ENCODE measurements around the gene DACH1.
"Not testable (repeated sequence)": the region's sequence is repeated elsewhere in the genome, so short reads cannot be mapped to it uniquely, and the experiment has no call there.

The DACH1 gene

DNA sequence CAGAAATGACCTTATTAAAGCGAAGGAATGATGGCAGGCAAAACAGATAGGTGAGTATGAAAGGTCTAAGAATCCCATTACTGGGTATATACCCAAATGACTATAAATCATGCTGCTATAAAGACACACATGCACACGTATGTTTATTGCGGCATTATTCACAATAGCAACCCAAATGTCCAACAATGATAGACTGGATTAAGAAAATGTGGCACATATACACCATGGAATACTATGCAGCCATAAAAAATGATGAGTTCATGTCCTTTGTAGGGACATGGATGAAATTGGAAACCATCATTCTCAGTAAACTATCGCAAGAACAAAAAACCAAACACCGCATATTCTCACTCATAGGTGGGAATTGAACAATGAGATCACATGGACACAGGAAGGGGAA lies 29.4 kb downstream of the DACH1 start:
- H2BK120ac ChIP-seq (ENCODE audit: insufficient read depth, low read length, poor library complexity); H3K4me3 ChIP-seq (ENCODE audit: low read depth, low read length); H3K23ac ChIP-seq (ENCODE audit: low read length); H3K27ac ChIP-seq (ENCODE audit: low read depth, low read length); H3K79me2 ChIP-seq (ENCODE audit: control insufficient read depth, insufficient read depth, low read length, poor library complexity); H3K4me1 ChIP-seq (ENCODE audit: control insufficient read depth in 1 of 2, insufficient read depth in 2 of 2, low read length in 2 of 2); H2BK12ac ChIP-seq (ENCODE audit: low read length); H3K14ac ChIP-seq (ENCODE audit: low read length); H3K36me3 ChIP-seq (ENCODE audit: control insufficient read depth in 1 of 2, insufficient read depth in 2 of 2, low read length in 2 of 2); H3K9ac ChIP-seq (ENCODE audit: low read length); H3K4ac ChIP-seq (ENCODE audit: low read depth, low read length); H3K9me3 ChIP-seq (ENCODE audit: insufficient read depth, low read depth, low read length); H4K91ac ChIP-seq (ENCODE audit: low read depth, low read length); H3K79me1 ChIP-seq (ENCODE audit: low read length); H2AFZ ChIP-seq (ENCODE audit: insufficient read depth, low read length, poor library complexity); H4K8ac ChIP-seq (ENCODE audit: low read depth, low read length); H3K4me2 ChIP-seq (ENCODE audit: low read length); H3K27me3 ChIP-seq (ENCODE audit: insufficient read depth, low read length); H3K18ac ChIP-seq (ENCODE audit: low read length); DNase-seq; H2AK5ac ChIP-seq (ENCODE audit: low read length); H4K12ac ChIP-seq (ENCODE audit: low read depth, low read length); H2BK5ac ChIP-seq (ENCODE audit: low read depth, low read length, poor library complexity): not testable (repeated sequence)
- WGBS (ENCODE audit: extremely low coverage, insufficient coverage, insufficient read length) = no CpG with 5 or more reads among the region's 5 CpGs

DNA sequence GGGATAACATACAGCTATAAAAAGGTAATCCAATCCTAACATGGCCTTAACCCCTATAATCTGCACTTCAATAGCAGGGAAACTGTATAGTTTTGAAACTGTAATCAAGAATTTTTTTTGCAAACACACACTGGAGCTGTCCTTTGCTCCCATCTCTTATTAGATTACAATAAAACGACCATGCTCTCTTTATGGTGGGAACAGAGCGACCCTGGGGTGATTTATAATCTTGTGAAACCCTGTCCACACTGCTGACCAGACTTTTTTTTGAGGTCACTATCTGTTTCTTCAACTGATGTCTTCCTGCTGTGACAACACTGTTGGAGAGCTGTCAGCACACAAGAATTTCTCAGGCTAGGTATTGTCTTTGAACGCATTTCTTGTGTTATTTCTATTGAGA lies 35.3 kb downstream of the DACH1 start:
- no peak overlapping the region for H2BK120ac ChIP-seq (ENCODE audit: insufficient read depth, low read length, poor library complexity)
- no peak overlapping the region for H3K14ac ChIP-seq (ENCODE audit: low read length)
- no peak overlapping the region for H3K4ac ChIP-seq (ENCODE audit: low read depth, low read length)
- H4K8ac ChIP-seq (ENCODE audit: low read depth, low read length) = no peak overlapping the region
- H3K4me2 ChIP-seq (ENCODE audit: low read length) = no peak overlapping the region
- H2BK5ac ChIP-seq (ENCODE audit: low read depth, low read length, poor library complexity) = no peak overlapping the region
- no peak overlapping the region for H2AK5ac ChIP-seq (ENCODE audit: low read length)
- no peaks in the 10 kb centered on the region for H3K36me3 ChIP-seq (ENCODE audit: control insufficient read depth in 1 of 2, insufficient read depth in 2 of 2, low read length in 2 of 2)
- no peak overlapping the region for H3K9ac ChIP-seq (ENCODE audit: low read length)
- no peak overlapping the region for H2AFZ ChIP-seq (ENCODE audit: insufficient read depth, low read length, poor library complexity)
- no peak overlapping the region for H3K27ac ChIP-seq (ENCODE audit: low read depth, low read length)
- no peak overlapping the region for H3K23ac ChIP-seq (ENCODE audit: low read length)
- H3K18ac ChIP-seq (ENCODE audit: low read length) = no peak overlapping the region
- H3K4me3 ChIP-seq (ENCODE audit: low read depth, low read length) = no peak overlapping the region
- no peak for DNase-seq
- H3K27me3 ChIP-seq (ENCODE audit: insufficient read depth, low read length) = no peaks in the 10 kb centered on the region
- H3K79me1 ChIP-seq (ENCODE audit: low read length) = no peaks in the 10 kb centered on the region
- no peak overlapping the region for H2BK12ac ChIP-seq (ENCODE audit: low read length)
- H4K91ac ChIP-seq (ENCODE audit: low read depth, low read length) = no peak overlapping the region
- no CpG with 5 or more reads among the region's 3 CpGs for WGBS (ENCODE audit: extremely low coverage, insufficient coverage, insufficient read length)
- no peaks in the 10 kb centered on the region for H3K79me2 ChIP-seq (ENCODE audit: control insufficient read depth, insufficient read depth, low read length, poor library complexity)
- no peak overlapping the region for H4K12ac ChIP-seq (ENCODE audit: low read depth, low read length)
- peaks cover 0 to 2% of the 10 kb centered on the region in 2 experiments for H3K4me1 ChIP-seq (ENCODE audit: control insufficient read depth in 1 of 2, insufficient read depth in 2 of 2, low read length in 2 of 2)
- no peaks in the 10 kb centered on the region for H3K9me3 ChIP-seq (ENCODE audit: insufficient read depth, low read depth, low read length)

GRCh38 chr13:71830736-71831135 lies 36.3 kb downstream of the DACH1 start:
- Histone ChIP-seq H2BK12ac (ENCODE audit: low read length) (no peak overlapping the region), H3K18ac (ENCODE audit: low read length) (no peak overlapping the region), H2BK120ac (ENCODE audit: insufficient read depth, low read length, poor library complexity) (no peak overlapping the region), H4K8ac (ENCODE audit: low read depth, low read length) (no peak overlapping the region), H3K23ac (ENCODE audit: low read length) (no peak overlapping the region), H2BK5ac (ENCODE audit: low read depth, low read length, poor library complexity) (no peak overlapping the region), H3K9me3 (ENCODE audit: insufficient read depth, low read depth, low read length) (no peaks in the 10 kb centered on the region), H3K9ac (ENCODE audit: low read length) (no peak overlapping the region), H3K27ac (ENCODE audit: low read depth, low read length) (no peak overlapping the region), H3K14ac (ENCODE audit: low read length) (no peak overlapping the region), H2AK5ac (ENCODE audit: low read length) (no peak overlapping the region), H3K27me3 (ENCODE audit: insufficient read depth, low read length) (no peaks in the 10 kb centered on the region), H4K12ac (ENCODE audit: low read depth, low read length) (no peak overlapping the region), H3K36me3 (ENCODE audit: control insufficient read depth in 1 of 2, insufficient read depth in 2 of 2, low read length in 2 of 2) (no peaks in the 10 kb centered on the region), H4K91ac (ENCODE audit: low read depth, low read length) (no peak overlapping the region), H3K4ac (ENCODE audit: low read depth, low read length) (no peak overlapping the region), H3K79me1 (ENCODE audit: low read length) (no peaks in the 10 kb centered on the region), H3K4me1 (ENCODE audit: control insufficient read depth in 1 of 2, insufficient read depth in 2 of 2, low read length in 2 of 2) (peaks cover 0 to 2% of the 10 kb centered on the region in 2 experiments), H3K79me2 (ENCODE audit: control insufficient read depth, insufficient read depth, low read length, poor library complexity) (no peaks in the 10 kb centered on the region), H3K4me3 (ENCODE audit: low read depth, low read length) (no peak overlapping the region), H2AFZ (ENCODE audit: insufficient read depth, low read length, poor library complexity) (no peak overlapping the region), H3K4me2 (ENCODE audit: low read length) (no peak overlapping the region)
- DNase-seq = no peak
- WGBS (ENCODE audit: extremely low coverage, insufficient coverage, insufficient read length) = no CpG with 5 or more reads among the region's 2 CpGs

DNA sequence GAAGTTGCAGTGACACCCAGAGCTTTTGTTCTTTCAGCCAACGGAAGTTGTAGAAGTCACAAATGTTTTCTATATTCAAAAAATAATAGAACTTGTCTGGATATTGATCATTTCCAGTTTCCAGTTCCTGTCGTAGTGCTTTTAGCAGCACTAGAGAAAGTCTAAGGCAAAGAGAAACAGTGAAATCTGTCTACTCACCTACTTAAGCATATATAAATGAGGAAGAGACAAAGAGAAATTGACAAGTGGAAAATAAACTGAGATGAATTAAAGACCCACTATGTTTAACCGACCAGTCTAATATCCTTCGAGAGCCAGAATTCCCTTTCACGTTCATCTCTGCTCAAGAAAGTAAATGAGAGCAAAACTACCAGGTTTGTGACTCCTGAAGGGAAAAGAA lies 36.7 kb downstream of the DACH1 start:
- H3K18ac ChIP-seq (ENCODE audit: low read length) = no peak overlapping the region
- no peaks in the 10 kb centered on the region for H3K27me3 ChIP-seq (ENCODE audit: insufficient read depth, low read length)
- no peak overlapping the region for H2AK5ac ChIP-seq (ENCODE audit: low read length)
- H3K36me3 ChIP-seq (ENCODE audit: control insufficient read depth in 1 of 2, insufficient read depth in 2 of 2, low read length in 2 of 2) = no peaks in the 10 kb centered on the region
- no peak overlapping the region for H3K14ac ChIP-seq (ENCODE audit: low read length)
- peaks cover 0 to 2% of the 10 kb centered on the region in 2 experiments for H3K4me1 ChIP-seq (ENCODE audit: control insufficient read depth in 1 of 2, insufficient read depth in 2 of 2, low read length in 2 of 2)
- no peak overlapping the region for H2BK120ac ChIP-seq (ENCODE audit: insufficient read depth, low read length, poor library complexity)
- no peak overlapping the region for H2BK5ac ChIP-seq (ENCODE audit: low read depth, low read length, poor library complexity)
- H3K79me1 ChIP-seq (ENCODE audit: low read length) = no peaks in the 10 kb centered on the region
- H2BK12ac ChIP-seq (ENCODE audit: low read length) = no peak overlapping the region
- H4K91ac ChIP-seq (ENCODE audit: low read depth, low read length) = no peak overlapping the region
- no peak overlapping the region for H4K12ac ChIP-seq (ENCODE audit: low read depth, low read length)
- H3K79me2 ChIP-seq (ENCODE audit: control insufficient read depth, insufficient read depth, low read length, poor library complexity) = no peaks in the 10 kb centered on the region
- H3K27ac ChIP-seq (ENCODE audit: low read depth, low read length) = no peak overlapping the region
- no CpG with 5 or more reads among the region's 5 CpGs for WGBS (ENCODE audit: extremely low coverage, insufficient coverage, insufficient read length)
- H3K9me3 ChIP-seq (ENCODE audit: insufficient read depth, low read depth, low read length) = no peaks in the 10 kb centered on the region
- no peak overlapping the region for H4K8ac ChIP-seq (ENCODE audit: low read depth, low read length)
- no peak overlapping the region for H3K4ac ChIP-seq (ENCODE audit: low read depth, low read length)
- no peak overlapping the region for H2AFZ ChIP-seq (ENCODE audit: insufficient read depth, low read length, poor library complexity)
- no peak overlapping the region for H3K9ac ChIP-seq (ENCODE audit: low read length)
- H3K4me2 ChIP-seq (ENCODE audit: low read length) = no peak overlapping the region
- H3K4me3 ChIP-seq (ENCODE audit: low read depth, low read length) = no peak overlapping the region
- no peak for DNase-seq
- H3K23ac ChIP-seq (ENCODE audit: low read length) = no peak overlapping the region
